Right atrium auricular region (tissue), 2 donors: Measurements from ENCODE around the gene POLR1D. TPM values are rescaled to one million over a fixed set of nuclear protein-coding genes. Genes with fewer than 3 reads are reported as not detected.

Experiments
- DNase-seq: peaks from one replicate; pipeline ENCODE4 v3.0.0-alpha.2; 2019; ENCODE audit warnings: low spot score
- H3K27ac ChIP-seq, 2 donors: fragments of 200-600 bp; sonication (generic); 1 replicate in 1 of 2; 2 replicates in 1 of 2; pipeline ENCODE4 v1.5.1; 2016 to 2019
- H3K27me3 ChIP-seq, 2 donors: fragments of 200-600 bp; sonication (generic); one replicate each; pipeline versions ENCODE4 v1.5.1 to v1.6.0; 2017 to 2019
- H3K36me3 ChIP-seq: fragments of 200-600 bp; sonication (generic); one replicate; pipeline ENCODE4 v1.5.1; 2016
- H3K4me1 ChIP-seq, 2 donors: fragments of 200-600 bp; sonication (generic); one replicate each; pipeline versions ENCODE4 v1.5.1 to v1.6.0; 2017 to 2019
- H3K4me3 ChIP-seq, 2 donors: fragments of 200-600 bp; sonication (generic); 1 replicate in 1 of 2; 2 replicates in 1 of 2; pipeline ENCODE4 v1.5.1; 2017 to 2019; ENCODE audit warnings: mild to moderate bottlenecking in 1 of 2, moderate library complexity in 1 of 2
- H3K9me3 ChIP-seq, 2 donors: fragments of 200-600 bp; sonication (generic); one replicate each; pipeline ENCODE4 v1.5.1; 2019
- total RNA-seq, 2 donors: library from RNA; depleted of rRNA; stranded (reverse); fragments of >200 nt; gene quantifications; one replicate each; pipeline ENCODE4 v1.1.0, GENCODE V29; 2016
- TF ChIP-seq, protein P1 (sequence below), 2 donors: fragments of 200-600 bp; sonication (generic); IDR thresholded peaks; one replicate each; pipeline ENCODE4 v1.5.1; 2019; ENCODE audit warnings: antibody characterized with exemption in 2 of 2

The POLR1D gene
- total RNA-seq, 2 donors from 2014 or later, result 75.6 to 89.3 TPM

- peaks cover 0 to 12% of the 10 kb centered on the region in 2 donors for H3K4me1 ChIP-seq
- H3K9me3 ChIP-seq, result peaks cover 6 to 9% of the 10 kb centered on the region in 2 donors
- no peaks in the 10 kb centered on the region for H3K27me3 ChIP-seq
- TF ChIP-seq, protein P1, sequence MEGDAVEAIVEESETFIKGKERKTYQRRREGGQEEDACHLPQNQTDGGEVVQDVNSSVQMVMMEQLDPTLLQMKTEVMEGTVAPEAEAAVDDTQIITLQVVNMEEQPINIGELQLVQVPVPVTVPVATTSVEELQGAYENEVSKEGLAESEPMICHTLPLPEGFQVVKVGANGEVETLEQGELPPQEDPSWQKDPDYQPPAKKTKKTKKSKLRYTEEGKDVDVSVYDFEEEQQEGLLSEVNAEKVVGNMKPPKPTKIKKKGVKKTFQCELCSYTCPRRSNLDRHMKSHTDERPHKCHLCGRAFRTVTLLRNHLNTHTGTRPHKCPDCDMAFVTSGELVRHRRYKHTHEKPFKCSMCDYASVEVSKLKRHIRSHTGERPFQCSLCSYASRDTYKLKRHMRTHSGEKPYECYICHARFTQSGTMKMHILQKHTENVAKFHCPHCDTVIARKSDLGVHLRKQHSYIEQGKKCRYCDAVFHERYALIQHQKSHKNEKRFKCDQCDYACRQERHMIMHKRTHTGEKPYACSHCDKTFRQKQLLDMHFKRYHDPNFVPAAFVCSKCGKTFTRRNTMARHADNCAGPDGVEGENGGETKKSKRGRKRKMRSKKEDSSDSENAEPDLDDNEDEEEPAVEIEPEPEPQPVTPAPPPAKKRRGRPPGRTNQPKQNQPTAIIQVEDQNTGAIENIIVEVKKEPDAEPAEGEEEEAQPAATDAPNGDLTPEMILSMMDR (IDR thresholded peaks at IDR 0.05), result no peak
- peaks cover 12% of the 10 kb centered on the region for H3K36me3 ChIP-seq
- no peak overlapping the region for H3K4me3 ChIP-seq
- no peak for DNase-seq
- no peak overlapping the region for H3K27ac ChIP-seq
Measured at GRCh38 chr13:27654816-27655215, 33.1 kb downstream of the POLR1D start.

DNA sequence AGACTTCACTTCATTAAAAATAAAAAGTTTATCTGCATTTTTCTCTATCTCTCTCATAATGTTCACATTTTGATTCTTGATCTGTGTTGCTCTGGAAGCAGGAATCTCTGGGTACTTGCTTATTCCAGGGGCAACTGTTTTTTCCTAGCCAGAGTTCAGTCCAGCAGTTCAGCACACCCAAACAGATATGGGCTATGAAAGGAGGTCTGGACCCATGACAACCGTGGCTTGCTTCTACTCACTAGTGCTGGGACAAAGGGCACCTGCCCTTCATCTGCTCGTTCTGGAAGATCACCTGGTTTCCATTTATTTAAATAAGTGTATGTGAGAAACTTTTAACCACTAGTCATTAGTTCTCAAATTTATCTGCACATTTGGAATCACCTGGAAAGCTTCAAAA lies 36.0 kb downstream of the POLR1D start:
- Histone ChIP-seq H3K27ac (peak overlapping the region in 1 of 2 donors; percentile 3), H3K27me3 (no peaks in the 10 kb centered on the region), H3K9me3 (no peaks in the 10 kb centered on the region), H3K4me3 (no peak overlapping the region), H3K36me3 (no peaks in the 10 kb centered on the region), H3K4me1 (peaks cover 0 to 28% of the 10 kb centered on the region in 2 donors)
- TF ChIP-seq, protein P1 (IDR thresholded peaks at IDR 0.05), result no peak
- no peak for DNase-seq

GRCh38 chr13:27658546-27658945 lies 36.9 kb downstream of the POLR1D start:
- no peaks in the 10 kb centered on the region for H3K9me3 ChIP-seq
- H3K4me3 ChIP-seq, result no peak overlapping the region
- no peaks in the 10 kb centered on the region for H3K27me3 ChIP-seq
- DNase-seq, result no peak
- H3K27ac ChIP-seq, result peak overlapping the region in 1 of 2 donors; percentile 69
- no peaks in the 10 kb centered on the region for H3K36me3 ChIP-seq
- peaks cover 0 to 28% of the 10 kb centered on the region in 2 donors for H3K4me1 ChIP-seq
- TF ChIP-seq, protein P1 (IDR thresholded peaks at IDR 0.05), result no peak

DNA sequence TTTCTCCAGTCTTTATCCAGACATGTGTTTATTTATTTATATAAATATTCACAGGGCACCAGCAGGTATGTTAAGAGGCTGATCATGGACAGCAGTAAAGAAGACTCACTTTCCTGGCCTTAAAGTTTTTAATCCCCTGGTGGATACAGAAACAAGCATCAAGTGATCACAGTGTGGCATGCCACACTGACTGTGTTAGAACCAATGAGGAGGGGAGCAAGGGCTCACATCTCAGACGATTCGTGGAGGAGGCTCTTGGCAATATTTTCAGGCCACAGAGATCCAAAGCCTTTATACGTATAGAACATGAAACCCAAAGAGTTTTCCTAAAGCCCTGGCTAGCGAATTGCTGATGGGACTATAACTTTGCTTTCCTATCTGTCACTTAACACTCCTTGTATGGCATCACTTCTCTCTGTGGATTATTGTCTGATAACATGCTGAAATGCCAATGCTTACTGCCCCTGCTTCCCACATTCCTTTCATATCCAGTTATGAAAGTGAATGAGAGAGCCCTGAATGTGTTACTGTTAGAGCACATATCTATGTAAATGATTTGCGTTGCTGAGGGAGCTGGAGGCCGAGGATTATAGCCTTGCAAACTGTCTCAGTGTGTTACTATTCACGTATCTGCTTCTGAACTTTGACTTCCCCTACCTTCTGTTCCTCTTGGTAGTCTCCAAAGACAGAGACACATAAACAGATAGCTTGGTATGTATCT lies 37.6 kb downstream of the POLR1D start:
- TF ChIP-seq, protein P1 (IDR thresholded peaks at IDR 0.05), result no peak
- Histone ChIP-seq H3K4me1 (peaks cover 0 to 34% of the 10 kb centered on the region in 2 donors), H3K4me3 (no peak overlapping the region), H3K36me3 (no peaks in the 10 kb centered on the region), H3K9me3 (no peaks in the 10 kb centered on the region), H3K27ac (peak overlapping the region in 1 of 2 donors; percentile 69), H3K27me3 (no peaks in the 10 kb centered on the region)
- no peak for DNase-seq

DNA sequence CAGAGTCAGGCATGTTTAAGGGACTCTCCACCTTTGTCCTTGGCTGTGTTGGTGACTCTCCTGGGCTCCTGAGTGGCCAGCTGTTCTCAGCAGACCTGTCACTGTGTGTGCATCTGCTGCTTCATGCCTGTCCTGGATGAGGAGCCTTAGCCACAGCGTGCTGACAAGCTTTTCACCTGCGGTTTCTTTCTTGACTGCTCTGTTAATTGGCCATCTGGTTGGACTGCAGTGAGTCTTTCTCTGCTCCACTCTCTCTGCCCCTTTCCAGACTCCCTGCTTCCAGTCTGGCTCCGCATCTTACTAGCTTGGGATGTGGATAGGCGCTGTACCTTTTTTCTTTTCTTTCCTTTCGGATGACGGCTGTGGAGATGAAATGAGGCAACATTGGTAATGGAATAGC lies 38.8 kb downstream of the POLR1D start:
- Histone ChIP-seq H3K27me3 (no peaks in the 10 kb centered on the region), H3K27ac (no peak overlapping the region), H3K36me3 (no peaks in the 10 kb centered on the region), H3K4me3 (no peak overlapping the region), H3K9me3 (no peaks in the 10 kb centered on the region), H3K4me1 (peaks cover 0 to 34% of the 10 kb centered on the region in 2 donors)
- TF ChIP-seq, protein P1 (IDR thresholded peaks at IDR 0.05), result no peak
- DNase-seq, result no peak

DNA sequence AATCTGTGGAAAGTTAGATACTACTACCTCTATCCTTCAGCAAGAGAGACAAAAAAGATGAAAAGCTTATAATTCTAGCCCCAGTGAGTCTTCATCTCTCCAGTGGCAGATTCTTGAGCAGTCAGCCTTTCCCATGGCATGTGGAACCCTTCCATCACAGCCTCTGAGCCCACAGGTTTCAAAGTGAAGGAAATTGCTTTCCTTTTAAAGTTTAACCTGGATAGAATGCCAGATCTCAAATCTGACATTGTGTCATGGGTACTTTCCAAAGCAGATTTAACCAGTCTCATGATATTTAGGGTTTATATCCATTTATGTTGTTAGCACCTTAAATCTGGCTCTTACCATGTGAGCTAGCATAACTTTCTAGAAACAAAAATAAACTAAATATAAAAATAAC lies 39.3 kb downstream of the POLR1D start:
- Histone ChIP-seq H3K27ac (no peak overlapping the region), H3K4me3 (no peak overlapping the region), H3K4me1 (peaks cover 0 to 34% of the 10 kb centered on the region in 2 donors), H3K27me3 (no peaks in the 10 kb centered on the region), H3K9me3 (no peaks in the 10 kb centered on the region), H3K36me3 (no peaks in the 10 kb centered on the region)
- TF ChIP-seq, protein P1 (IDR thresholded peaks at IDR 0.05), result no peak
- DNase-seq, result no peak
